GM18505 (cell line): Measurements from ENCODE around the gene PIMREG.

ENCODE experiments used
- ATAC-seq: cut with Tn5 transposase; IDR thresholded peaks from one replicate; pipeline ENCODE4 v1.9.1; 2021; ENCODE audit not compliant: unreplicated experiment
- POLR2A ChIP-seq: IDR thresholded peaks from 4 replicates; pipeline ENCODE4 v1.6.1; 2011; ENCODE audit warnings: borderline replicate concordance; ENCODE audit not compliant: insufficient read depth, insufficient read length; ENCODE audit errors: extremely low read depth

Gene PIMREG

DNA sequence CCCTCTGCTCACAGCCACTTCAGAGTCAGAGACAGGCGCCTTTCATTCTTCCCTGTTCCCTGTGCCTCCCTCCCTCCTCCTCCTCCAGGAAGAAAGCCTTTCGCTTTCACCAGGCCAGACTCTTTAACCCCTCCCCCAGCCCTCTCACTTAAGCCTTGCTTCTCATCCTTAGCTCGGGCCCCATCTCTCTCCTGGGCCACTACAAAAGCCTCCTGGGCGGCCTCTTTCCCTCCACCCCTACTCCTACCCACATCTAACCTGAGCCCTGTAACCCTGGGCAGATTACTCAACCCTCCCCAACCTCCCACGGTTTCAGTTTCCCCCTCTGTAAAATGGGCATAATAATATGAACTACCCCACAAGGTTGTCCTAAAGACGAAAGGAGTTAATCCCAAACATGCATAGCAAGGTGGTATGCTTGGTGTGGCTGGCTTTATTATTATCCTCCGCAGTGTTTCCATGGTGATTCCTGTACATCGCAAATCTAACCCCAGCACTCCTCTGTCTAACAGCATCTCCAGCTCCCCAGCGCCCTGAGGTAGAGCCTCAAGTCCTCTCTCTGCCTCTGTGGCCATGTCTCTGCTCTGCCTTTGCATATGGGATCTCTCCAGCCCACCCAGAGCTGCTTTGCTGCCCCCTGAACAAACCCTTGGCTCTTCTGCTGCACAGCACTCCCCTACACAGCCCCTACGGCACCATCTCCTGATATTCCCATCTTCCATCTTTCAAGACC lies 17.7 kb downstream of the PIMREG start:
- no peak for ATAC-seq
- no peak for TF ChIP-seq POLR2A

DNA sequence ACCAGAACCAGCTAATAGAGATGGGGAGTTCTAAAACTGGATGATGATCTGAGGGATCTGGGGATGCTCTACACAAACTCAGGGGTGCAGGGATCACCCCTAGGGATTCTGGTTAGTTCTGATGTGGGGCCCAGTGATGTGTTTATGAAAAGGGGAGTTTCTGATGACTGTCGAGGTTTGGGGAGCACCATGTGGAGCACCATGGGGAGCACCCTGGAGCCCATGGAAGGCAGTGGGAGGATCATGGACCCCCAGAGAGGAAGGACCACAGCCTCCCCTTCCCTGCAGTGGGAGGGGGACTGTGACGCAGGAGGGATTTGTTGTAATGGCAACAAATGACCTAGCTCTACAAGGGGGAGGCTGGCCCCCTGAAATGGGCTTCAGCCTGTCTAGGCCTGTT lies 18.4 kb downstream of the PIMREG start:
- ATAC-seq: no peak
- no peak for TF ChIP-seq POLR2A

DNA sequence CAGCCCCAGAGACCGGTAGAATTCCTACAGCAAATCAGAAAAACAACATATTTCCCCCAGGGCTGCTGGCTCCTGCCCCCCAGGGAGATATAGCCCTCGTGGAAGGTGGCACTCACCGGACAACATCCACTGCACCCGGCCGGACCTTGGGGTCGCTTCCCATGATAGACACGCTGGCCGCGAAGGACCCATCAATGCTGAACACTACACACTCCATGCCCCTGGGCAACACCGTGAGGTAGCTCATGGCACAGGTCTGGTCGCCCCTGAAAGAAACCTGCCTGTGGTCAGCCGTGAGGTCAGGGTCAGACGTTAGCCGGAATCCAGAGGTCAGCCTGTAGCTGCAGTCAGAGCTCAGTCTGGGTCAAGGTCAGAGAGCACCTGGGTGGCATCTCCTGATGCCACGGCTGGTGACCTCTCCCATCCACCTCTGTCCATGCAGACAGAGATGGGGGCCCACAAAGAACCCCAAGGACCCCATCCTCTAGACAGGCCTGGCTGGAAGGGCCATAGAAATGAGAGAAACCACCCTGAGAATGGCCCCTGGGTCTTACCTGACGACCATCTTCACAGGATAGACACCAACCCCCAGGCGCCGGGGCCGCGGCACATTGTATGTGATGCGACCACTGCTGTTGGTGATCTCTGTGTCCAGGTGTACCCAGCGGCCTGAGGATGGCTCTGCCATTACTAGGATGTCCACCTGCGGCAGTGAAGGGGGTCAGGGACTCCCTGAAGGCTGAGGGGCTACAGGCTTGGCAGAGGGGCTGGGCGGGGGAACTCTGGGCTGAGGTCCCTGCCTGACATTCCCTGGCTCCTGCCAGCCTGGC lies 19.6 kb downstream of the PIMREG start:
- no peak for ATAC-seq

DNA sequence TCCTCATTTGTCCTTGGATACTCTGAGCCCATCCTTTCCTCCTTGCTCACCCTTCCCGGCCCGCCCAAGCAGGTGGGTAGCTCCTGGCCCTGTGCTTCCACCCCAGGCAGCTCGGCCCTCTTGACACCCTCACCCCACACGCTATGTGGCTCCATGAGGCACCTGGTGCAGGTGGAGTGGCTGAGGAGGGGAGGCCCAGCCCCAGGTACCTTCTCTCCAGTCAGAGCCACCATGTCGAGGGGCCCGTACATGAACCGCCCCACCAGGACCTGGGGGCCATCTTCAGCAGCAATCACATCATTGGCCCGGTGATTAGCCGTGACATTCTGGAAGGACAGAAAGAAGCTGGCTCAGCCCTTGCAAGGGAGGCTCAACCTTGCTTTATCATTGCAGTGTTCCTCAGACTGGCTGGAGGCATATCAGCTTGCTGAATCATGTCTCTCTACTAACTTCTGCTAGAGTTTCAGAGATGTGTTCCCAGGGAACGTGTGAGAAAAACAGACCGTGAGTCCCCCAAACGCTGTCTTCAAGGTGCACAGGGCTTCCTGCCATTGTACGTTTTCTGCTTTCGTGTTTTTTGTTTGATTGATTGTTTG lies 20.3 kb downstream of the PIMREG start:
- no peak for ATAC-seq
- no peak for TF ChIP-seq POLR2A

More for the DNA sequence above, 19.6 kb downstream of the PIMREG start:
- TF ChIP-seq POLR2A: no peak

DNA sequence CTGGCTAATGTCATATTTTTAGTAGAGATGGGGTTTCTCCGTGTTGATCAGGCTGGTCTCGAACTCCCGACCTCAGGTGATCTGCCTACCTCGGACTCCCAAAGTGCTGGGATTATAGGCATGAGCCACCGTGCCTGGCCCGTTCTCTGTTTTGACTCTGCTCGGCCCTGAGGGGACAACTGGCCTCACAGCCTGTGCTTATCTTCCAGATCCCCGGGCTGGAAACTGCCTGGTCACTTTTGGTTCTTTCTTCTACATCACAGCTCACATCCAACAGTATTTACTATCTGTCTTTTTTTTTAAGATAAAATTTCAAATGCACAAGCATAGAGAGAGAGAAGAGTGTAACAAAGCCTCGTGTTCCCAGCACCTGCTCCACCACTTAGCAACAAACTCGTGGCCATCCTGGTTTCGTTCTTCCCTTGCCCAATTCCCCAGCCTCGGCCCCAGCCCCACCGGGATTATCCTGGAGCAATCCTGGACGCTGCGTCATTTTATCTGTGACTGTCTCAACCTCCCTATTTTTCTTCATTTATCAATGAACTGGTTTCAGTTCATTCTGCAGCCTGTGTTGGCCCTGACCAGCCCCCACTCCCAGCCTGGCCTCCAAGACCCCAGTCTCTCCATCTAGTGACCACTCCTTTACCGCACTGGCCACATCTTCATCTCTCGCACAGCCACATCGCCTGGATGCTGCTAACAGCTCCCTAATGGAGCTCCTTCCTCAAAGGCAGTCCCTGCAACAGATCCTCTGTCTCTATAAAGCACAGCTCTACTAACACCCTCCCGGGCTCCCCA lies 21.1 kb downstream of the PIMREG start:
- ATAC-seq: no peak
- no peak for TF ChIP-seq POLR2A

DNA sequence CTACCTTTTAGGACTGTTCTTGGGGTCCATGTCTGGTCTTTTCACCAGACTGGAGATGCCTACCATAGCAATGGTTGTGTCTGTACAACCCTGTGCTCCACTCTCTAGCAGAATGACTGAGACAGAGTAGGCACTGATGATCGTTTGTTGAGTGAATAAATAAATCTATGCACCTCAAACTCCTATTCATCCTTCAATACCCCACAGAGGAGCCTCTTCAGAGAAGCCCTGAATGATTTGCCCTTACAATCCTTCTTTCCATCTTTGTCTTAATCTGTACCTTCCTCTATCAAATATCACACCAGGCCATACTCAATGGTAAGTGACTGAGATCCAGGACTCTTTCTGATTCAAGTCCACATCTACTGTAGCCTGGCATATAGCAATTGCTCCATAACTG lies 23.3 kb downstream of the PIMREG start:
- TF ChIP-seq POLR2A: no peak
- ATAC-seq: no peak

DNA sequence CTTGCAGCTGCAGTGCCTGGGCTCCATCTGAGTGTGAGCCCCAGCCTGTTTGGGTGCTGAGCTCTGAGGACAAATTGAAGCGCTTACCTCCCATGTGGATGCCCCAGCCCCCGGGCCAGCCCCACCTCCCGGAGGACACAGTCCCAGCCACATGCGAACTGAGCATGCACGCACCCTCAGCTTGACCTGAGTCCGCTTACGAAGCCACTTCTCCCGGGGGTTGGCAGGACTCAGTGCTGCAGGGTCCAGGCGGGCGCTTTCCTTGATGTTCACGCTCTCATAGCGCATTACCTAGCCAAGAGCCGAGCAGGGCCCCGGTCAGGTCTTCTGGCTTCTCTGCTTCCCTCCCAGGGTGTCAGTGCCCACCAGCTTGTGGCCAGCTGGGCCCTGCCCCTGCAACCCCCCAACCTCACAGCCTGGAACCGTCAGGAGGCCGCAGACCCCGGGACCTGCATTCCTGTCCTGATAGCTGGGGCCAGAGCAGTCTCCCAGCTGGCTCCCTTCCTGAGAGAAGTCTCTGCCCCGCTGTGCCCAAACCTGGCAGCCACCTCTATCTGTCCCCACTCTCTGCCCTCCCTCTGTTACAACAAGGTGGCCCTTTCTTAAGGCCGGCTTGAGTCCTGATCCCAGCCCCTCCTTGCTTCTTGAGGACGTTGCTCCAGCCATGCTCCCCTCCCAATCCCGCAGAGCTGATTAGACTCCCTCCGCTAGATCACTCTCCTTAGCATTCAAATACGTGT lies 24.0 kb downstream of the PIMREG start:
- no peak for ATAC-seq
- no peak for TF ChIP-seq POLR2A

DNA sequence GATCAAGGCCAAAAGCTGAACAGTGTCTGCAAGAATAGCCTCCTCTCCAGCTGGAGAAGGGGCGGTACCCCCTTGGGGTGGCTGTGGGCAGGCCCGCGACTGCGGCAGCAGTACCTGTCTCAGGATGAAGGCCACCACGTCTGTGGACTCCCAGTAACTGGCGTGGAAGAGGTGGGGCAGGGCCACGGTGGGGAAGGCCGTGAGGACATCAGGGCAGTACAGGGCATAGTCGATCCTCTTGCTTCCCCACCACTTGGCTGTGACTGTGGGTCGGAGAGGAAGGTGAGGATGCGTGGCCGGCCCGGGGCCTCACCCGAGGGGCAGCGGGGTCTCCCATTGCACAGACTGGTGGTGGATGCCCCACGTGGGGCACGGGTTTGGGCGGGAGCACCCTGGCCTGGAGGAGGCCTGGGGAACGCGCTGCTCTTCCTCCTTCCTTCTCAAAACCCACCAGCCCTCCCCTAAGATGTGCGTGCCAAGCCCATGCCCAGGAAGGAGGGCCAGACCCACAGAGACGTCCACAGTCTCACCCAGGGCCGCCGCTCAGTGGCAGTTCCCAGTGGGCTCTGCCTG lies 26.0 kb downstream of the PIMREG start:
- TF ChIP-seq POLR2A: no peak
- ATAC-seq: no peak

DNA sequence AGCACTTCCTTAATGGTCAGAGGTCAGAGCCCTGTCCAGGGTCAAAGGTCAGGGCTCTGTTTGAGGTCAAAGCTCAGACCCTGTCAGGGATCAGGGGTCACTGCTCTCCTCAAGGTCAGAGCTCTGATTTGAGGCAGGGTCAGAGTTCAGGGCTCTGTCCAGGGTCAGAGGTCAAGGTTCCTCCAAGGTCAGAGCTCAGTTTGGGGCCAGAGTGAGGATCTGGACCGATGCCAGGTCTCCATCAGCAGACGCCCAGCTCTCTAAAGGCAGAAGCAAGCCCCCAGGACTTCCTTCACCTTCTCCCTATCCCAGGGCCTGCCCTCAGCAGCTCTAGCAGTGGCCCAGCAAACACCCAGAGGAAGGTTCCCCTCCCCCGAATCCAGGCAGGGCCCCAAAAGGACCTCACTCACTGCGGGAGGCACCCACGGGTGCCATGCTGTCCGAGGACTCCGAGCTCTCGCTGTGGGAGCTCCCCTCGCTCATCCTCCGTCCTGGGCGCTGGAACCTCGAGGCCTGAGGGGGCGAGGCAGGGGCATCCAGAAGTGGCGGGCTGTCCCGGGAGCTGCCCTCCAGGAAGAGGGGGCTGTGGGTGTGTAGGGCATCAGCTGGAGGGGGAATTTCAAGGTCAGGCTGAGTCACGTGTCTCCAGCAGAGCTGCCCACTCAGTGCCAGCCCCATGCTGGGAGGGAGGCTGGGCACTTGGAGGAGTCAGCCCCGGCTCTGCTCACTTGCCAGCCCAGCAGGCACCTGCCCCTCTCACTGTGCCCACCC lies 26.7 kb downstream of the PIMREG start:
- no peak for ATAC-seq
- TF ChIP-seq POLR2A: no peak

DNA sequence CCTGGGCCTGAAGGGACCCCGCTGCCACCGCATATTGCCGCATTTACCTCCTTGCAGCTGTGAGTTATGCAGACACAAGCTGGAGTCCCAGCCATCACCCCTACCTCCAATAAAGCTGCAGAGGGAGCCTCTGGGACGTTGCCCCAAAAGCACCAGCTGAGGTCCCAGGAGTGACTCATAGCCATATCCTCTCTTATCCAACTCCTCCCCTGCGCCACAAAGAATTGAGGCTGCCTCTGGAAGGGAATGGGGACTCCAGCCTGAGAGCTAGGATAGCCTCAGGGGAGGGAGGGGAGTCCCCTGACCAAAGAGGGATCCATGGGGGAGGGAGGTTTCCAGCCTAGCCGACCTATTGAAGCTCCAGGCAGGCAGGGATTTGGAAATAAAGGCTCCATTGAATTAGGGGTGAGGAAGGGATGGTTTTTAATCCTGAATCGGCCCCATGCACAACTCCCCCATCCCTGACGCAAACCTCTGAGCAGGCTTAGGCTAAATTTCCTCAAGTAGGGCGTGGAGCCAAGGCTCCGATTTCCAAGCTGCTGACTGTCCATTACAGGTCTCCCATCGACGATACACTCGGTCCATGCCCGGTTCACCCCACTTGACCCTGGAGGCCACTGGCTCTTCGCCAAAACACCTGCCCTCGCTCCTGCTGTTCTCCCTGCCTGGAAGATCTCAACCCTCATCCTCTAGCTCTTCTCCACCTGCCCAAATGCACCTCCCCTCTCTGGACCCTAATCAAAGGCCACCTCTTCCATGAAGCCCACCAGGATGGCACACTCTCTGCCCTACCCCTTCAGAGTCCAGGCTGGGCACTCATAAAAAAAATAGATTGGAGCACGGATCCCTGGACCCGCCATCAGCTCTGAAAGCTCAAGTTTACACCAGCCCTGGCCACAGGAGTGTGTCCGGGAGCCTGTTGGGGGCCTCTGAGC lies 27.5 kb downstream of the PIMREG start:
- ATAC-seq: no peak
- no peak for TF ChIP-seq POLR2A

DNA sequence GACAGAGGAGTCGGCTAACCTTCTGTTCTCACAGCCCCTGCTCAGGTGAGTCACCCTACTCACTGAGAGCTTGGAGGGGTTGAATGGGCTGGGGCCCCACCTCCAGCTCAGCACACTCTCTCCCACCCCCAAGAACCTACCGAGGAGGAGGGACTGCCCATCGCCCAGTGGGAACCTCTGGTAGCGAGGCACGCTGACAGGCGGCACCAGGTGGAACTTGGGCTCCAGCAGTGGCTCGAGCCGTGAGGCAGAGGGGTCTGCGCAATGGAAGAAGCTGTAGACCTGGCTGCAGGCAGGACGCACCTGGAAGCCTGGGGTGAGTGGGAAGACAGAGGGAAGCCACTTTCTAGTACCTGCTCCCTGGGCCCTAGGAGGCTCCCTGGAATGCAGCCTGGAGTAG lies 28.3 kb downstream of the PIMREG start:
- no peak for TF ChIP-seq POLR2A
- no peak for ATAC-seq
